ENCODE measurements around the gene PES1.
"Not testable (repeated sequence)": the region's sequence is repeated elsewhere in the genome, so short reads cannot be mapped to it uniquely, and the experiment has no call there.

PES1 gene

GRCh38 chr22:30564761-30565119 lies 27.0 kb downstream of the PES1 start:
- H3K9ac ChIP-seq (ENCODE audit: low read depth, low read length): no peak overlapping the region
- H3K27me3 ChIP-seq (ENCODE audit: control insufficient read depth, insufficient read depth, low read length): no peaks in the 10 kb centered on the region
- H3K27ac ChIP-seq (ENCODE audit: low read depth, low read length): no peak overlapping the region
- H3K4me1 ChIP-seq (ENCODE audit: control insufficient read depth, insufficient read depth, low read length): peaks cover 10% of the 10 kb centered on the region; the same call in 1 of the 2 replicates
- no peaks in the 10 kb centered on the region for H3K9me3 ChIP-seq (ENCODE audit: control insufficient read depth, insufficient read depth, low read length)
- no peaks in the 10 kb centered on the region for H3K36me3 ChIP-seq (ENCODE audit: control insufficient read depth, insufficient read depth, low read length)
- no peak overlapping the region for H3K4me3 ChIP-seq (ENCODE audit: low read depth, low read length)

- H3K4me3 ChIP-seq (ENCODE audit: low read depth, low read length): no peak overlapping the region
- H3K4me1 ChIP-seq (ENCODE audit: control insufficient read depth, insufficient read depth, low read length): peaks cover 10% of the 10 kb centered on the region; the same call in 1 of the 2 replicates
- H3K9ac ChIP-seq (ENCODE audit: low read depth, low read length): no peak overlapping the region
- H3K27me3 ChIP-seq (ENCODE audit: control insufficient read depth, insufficient read depth, low read length): no peaks in the 10 kb centered on the region
- H3K36me3 ChIP-seq (ENCODE audit: control insufficient read depth, insufficient read depth, low read length): no peaks in the 10 kb centered on the region
- no peak overlapping the region for H3K27ac ChIP-seq (ENCODE audit: low read depth, low read length)
- no peaks in the 10 kb centered on the region for H3K9me3 ChIP-seq (ENCODE audit: control insufficient read depth, insufficient read depth, low read length)
Observed at GRCh38 chr22:30564045-30564760, 27.5 kb downstream of the PES1 start.

- no peaks in the 10 kb centered on the region for H3K36me3 ChIP-seq (ENCODE audit: control insufficient read depth, insufficient read depth, low read length)
- H3K27ac ChIP-seq (ENCODE audit: low read depth, low read length): no peak overlapping the region
- H3K27me3 ChIP-seq (ENCODE audit: control insufficient read depth, insufficient read depth, low read length): no peaks in the 10 kb centered on the region
- H3K4me1 ChIP-seq (ENCODE audit: control insufficient read depth, insufficient read depth, low read length): peaks cover 10% of the 10 kb centered on the region; the same call in 1 of the 2 replicates
- H3K9me3 ChIP-seq (ENCODE audit: control insufficient read depth, insufficient read depth, low read length): no peaks in the 10 kb centered on the region
- H3K9ac ChIP-seq (ENCODE audit: low read depth, low read length): no peak overlapping the region
- no peak overlapping the region for H3K4me3 ChIP-seq (ENCODE audit: low read depth, low read length)
Observed at GRCh38 chr22:30562366-30562765, 29.3 kb downstream of the PES1 start.

- peak overlapping the region; percentile 34 for H3K27ac ChIP-seq (ENCODE audit: low read depth, low read length)
- no peaks in the 10 kb centered on the region for H3K36me3 ChIP-seq (ENCODE audit: control insufficient read depth, insufficient read depth, low read length)
- H3K9ac ChIP-seq (ENCODE audit: low read depth, low read length): no peak overlapping the region
- H3K9me3 ChIP-seq (ENCODE audit: control insufficient read depth, insufficient read depth, low read length): no peaks in the 10 kb centered on the region
- H3K4me1 ChIP-seq (ENCODE audit: control insufficient read depth, insufficient read depth, low read length): peaks cover 10% of the 10 kb centered on the region; the same call in 1 of the 2 replicates
- H3K27me3 ChIP-seq (ENCODE audit: control insufficient read depth, insufficient read depth, low read length): no peaks in the 10 kb centered on the region
- no peak overlapping the region for H3K4me3 ChIP-seq (ENCODE audit: low read depth, low read length)
Observed at GRCh38 chr22:30561402-30562189, 30.1 kb downstream of the PES1 start.

GRCh38 chr22:30560643-30561202 lies 31.0 kb downstream of the PES1 start:
- H3K27me3 ChIP-seq (ENCODE audit: control insufficient read depth, insufficient read depth, low read length); H3K9ac ChIP-seq (ENCODE audit: low read depth, low read length); H3K4me3 ChIP-seq (ENCODE audit: low read depth, low read length); H3K36me3 ChIP-seq (ENCODE audit: control insufficient read depth, insufficient read depth, low read length); H3K9me3 ChIP-seq (ENCODE audit: control insufficient read depth, insufficient read depth, low read length): not testable (repeated sequence)
- peaks cover 10% of the 10 kb centered on the region; the same call in 1 of the 2 replicates for H3K4me1 ChIP-seq (ENCODE audit: control insufficient read depth, insufficient read depth, low read length)
- peak overlapping the region; percentile 1 for H3K27ac ChIP-seq (ENCODE audit: low read depth, low read length)

GRCh38 chr22:30559889-30560288 lies 31.8 kb downstream of the PES1 start:
- H3K36me3 ChIP-seq (ENCODE audit: control insufficient read depth, insufficient read depth, low read length): 0 out of 2 replicates have a peak, but pooled peaks cover 3% of the 10 kb centered on the region
- no peak overlapping the region for H3K4me3 ChIP-seq (ENCODE audit: low read depth, low read length)
- H3K4me1 ChIP-seq (ENCODE audit: control insufficient read depth, insufficient read depth, low read length): peaks cover 10% of the 10 kb centered on the region; the same call in 1 of the 2 replicates
- H3K27me3 ChIP-seq (ENCODE audit: control insufficient read depth, insufficient read depth, low read length): no peaks in the 10 kb centered on the region
- no peak overlapping the region for H3K27ac ChIP-seq (ENCODE audit: low read depth, low read length)
- H3K9ac ChIP-seq (ENCODE audit: low read depth, low read length): no peak overlapping the region
- no peaks in the 10 kb centered on the region for H3K9me3 ChIP-seq (ENCODE audit: control insufficient read depth, insufficient read depth, low read length)

- Histone ChIP-seq H3K9me3 (ENCODE audit: control insufficient read depth, insufficient read depth, low read length) (no peaks in the 10 kb centered on the region), H3K4me3 (ENCODE audit: low read depth, low read length) (no peak overlapping the region), H3K27ac (ENCODE audit: low read depth, low read length) (no peak overlapping the region), H3K4me1 (ENCODE audit: control insufficient read depth, insufficient read depth, low read length) (peaks cover 10% of the 10 kb centered on the region; the same call in 1 of the 2 replicates), H3K9ac (ENCODE audit: low read depth, low read length) (no peak overlapping the region), H3K36me3 (ENCODE audit: control insufficient read depth, insufficient read depth, low read length) (0 out of 2 replicates have a peak, but pooled peaks cover 3% of the 10 kb centered on the region), H3K27me3 (ENCODE audit: control insufficient read depth, insufficient read depth, low read length) (no peaks in the 10 kb centered on the region)
Observed at GRCh38 chr22:30557243-30557642, 34.5 kb downstream of the PES1 start.

GRCh38 chr22:30556388-30556787 lies 35.3 kb downstream of the PES1 start:
- Histone ChIP-seq H3K9me3 (ENCODE audit: control insufficient read depth, insufficient read depth, low read length) (no peaks in the 10 kb centered on the region), H3K9ac (ENCODE audit: low read depth, low read length) (no peak overlapping the region), H3K4me1 (ENCODE audit: control insufficient read depth, insufficient read depth, low read length) (peaks cover 3% of the 10 kb centered on the region; the same call in 1 of the 2 replicates), H3K27ac (ENCODE audit: low read depth, low read length) (no peak overlapping the region), H3K4me3 (ENCODE audit: low read depth, low read length) (no peak overlapping the region), H3K36me3 (ENCODE audit: control insufficient read depth, insufficient read depth, low read length) (0 out of 2 replicates have a peak, but pooled peaks cover 3% of the 10 kb centered on the region), H3K27me3 (ENCODE audit: control insufficient read depth, insufficient read depth, low read length) (no peaks in the 10 kb centered on the region)

GRCh38 chr22:30555282-30556210 lies 36.2 kb downstream of the PES1 start:
- no peak overlapping the region for H3K4me3 ChIP-seq (ENCODE audit: low read depth, low read length)
- H3K36me3 ChIP-seq (ENCODE audit: control insufficient read depth, insufficient read depth, low read length): 0 out of 2 replicates have a peak, but pooled peaks cover 3% of the 10 kb centered on the region
- H3K9ac ChIP-seq (ENCODE audit: low read depth, low read length): no peak overlapping the region
- H3K9me3 ChIP-seq (ENCODE audit: control insufficient read depth, insufficient read depth, low read length): no peaks in the 10 kb centered on the region
- no peaks in the 10 kb centered on the region for H3K27me3 ChIP-seq (ENCODE audit: control insufficient read depth, insufficient read depth, low read length)
- no peaks in the 10 kb centered on the region for H3K4me1 ChIP-seq (ENCODE audit: control insufficient read depth, insufficient read depth, low read length)
- H3K27ac ChIP-seq (ENCODE audit: low read depth, low read length): no peak overlapping the region

GRCh38 chr22:30553971-30554370 lies 37.7 kb downstream of the PES1 start:
- Histone ChIP-seq H3K27ac (ENCODE audit: low read depth, low read length) (no peak overlapping the region), H3K9me3 (ENCODE audit: control insufficient read depth, insufficient read depth, low read length) (no peaks in the 10 kb centered on the region), H3K36me3 (ENCODE audit: control insufficient read depth, insufficient read depth, low read length) (0 out of 2 replicates have a peak, but pooled peaks cover 3% of the 10 kb centered on the region), H3K27me3 (ENCODE audit: control insufficient read depth, insufficient read depth, low read length) (no peaks in the 10 kb centered on the region), H3K9ac (ENCODE audit: low read depth, low read length) (no peak overlapping the region), H3K4me3 (ENCODE audit: low read depth, low read length) (no peak overlapping the region), H3K4me1 (ENCODE audit: control insufficient read depth, insufficient read depth, low read length) (no peaks in the 10 kb centered on the region)
